Fibroblast of lung (primary cell): ENCODE measurements around the gene CCDC127.

ENCODE experiments used
- CTCF ChIP-seq, 2 donors: IDR thresholded peaks in 1 of 2; conservative IDR thresholded peaks in 1 of 2; 1 replicate in 1 of 2; 2 replicates in 1 of 2; pipeline ENCODE4 v1.5.1; 2011 to 2012; ENCODE audit warnings: low read length in 2 of 2, control low read depth in 1 of 2, inconsistent platforms in 1 of 2, low read depth in 1 of 2, mild to moderate bottlenecking in 1 of 2
- EZH2 ChIP-seq: IDR thresholded peaks from 2 replicates; pipeline ENCODE4 v1.5.1; 2012; ENCODE audit warnings: low read length, control low read depth, mild to moderate bottlenecking; ENCODE audit errors: missing control alignments

DNA sequence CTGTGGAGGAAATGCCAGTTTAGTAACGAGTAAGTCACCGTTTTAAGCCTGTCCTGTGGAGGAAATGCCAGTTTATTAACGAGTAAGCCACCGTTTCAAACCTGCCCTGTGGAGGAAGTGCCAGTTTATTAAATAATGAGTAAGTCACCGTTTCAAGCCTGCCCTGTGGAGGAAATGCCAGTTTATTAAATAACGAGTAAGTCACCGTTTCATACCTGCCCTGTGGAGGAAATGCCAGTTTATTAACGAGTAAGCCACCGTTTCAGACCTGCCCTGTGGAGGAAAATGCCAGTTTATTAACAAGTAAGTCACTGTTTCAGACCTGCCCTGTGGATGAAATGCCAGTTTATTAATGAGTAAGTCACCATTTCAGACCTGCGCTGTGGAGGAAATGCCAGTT lies 34.6 kb upstream of the CCDC127 start:
- TF ChIP-seq CTCF (conservative IDR thresholded peaks at IDR 0.05 in 1 of 2, IDR thresholded peaks at IDR 0.05 in 1 of 2; ENCODE audit: low read depth in 1 of 2, low read length in 2 of 2) (no peak), EZH2 (no peak)
